HG02885 (cell line): Measurements from ENCODE around the gene BOC.

Experiments used
- ATAC-seq: cut with Tn5 transposase; IDR thresholded peaks from one replicate; pipeline ENCODE4 v1.9.1; 2021; ENCODE audit warnings: mild to moderate bottlenecking; ENCODE audit not compliant: unreplicated experiment, poor library complexity

BOC gene

GRCh38 chr3:113266738-113267137, 55.4 kb downstream of the BOC start:
- no peak for ATAC-seq

GRCh38 chr3:113268311-113268710, 57.0 kb downstream of the BOC start:
- no peak for ATAC-seq

GRCh38 chr3:113268942-113269341, 57.6 kb downstream of the BOC start:
- ATAC-seq: no peak

GRCh38 chr3:113269661-113270060, 58.3 kb downstream of the BOC start:
- ATAC-seq: no peak

- no peak for ATAC-seq
Observed at GRCh38 chr3:113270068-113270467, 58.7 kb downstream of the BOC start.

- no peak for ATAC-seq
Observed at GRCh38 chr3:113270786-113271185, 59.4 kb downstream of the BOC start.

- no peak for ATAC-seq
Observed at GRCh38 chr3:113271189-113271588, 59.8 kb downstream of the BOC start.

GRCh38 chr3:113271594-113272384, 60.4 kb downstream of the BOC start:
- ATAC-seq: no peak

GRCh38 chr3:113272385-113272779, 61.0 kb downstream of the BOC start:
- ATAC-seq: no peak

GRCh38 chr3:113273011-113273410, 61.7 kb downstream of the BOC start:
- ATAC-seq: no peak

- no peak for ATAC-seq
Observed at GRCh38 chr3:113273604-113274378, 62.4 kb downstream of the BOC start.

- ATAC-seq: no peak
Observed at GRCh38 chr3:113274425-113275257, 63.3 kb downstream of the BOC start.

- no peak for ATAC-seq
Observed at GRCh38 chr3:113275258-113275556, 63.9 kb downstream of the BOC start.

- ATAC-seq: no peak
Observed at GRCh38 chr3:113275583-113275928, 64.2 kb downstream of the BOC start.

GRCh38 chr3:113275929-113276750, 64.8 kb downstream of the BOC start:
- ATAC-seq: peak; percentile 65

GRCh38 chr3:113276751-113277080, 65.4 kb downstream of the BOC start:
- ATAC-seq: no peak

GRCh38 chr3:113277414-113277813, 66.1 kb downstream of the BOC start:
- peak; percentile 49 for ATAC-seq

GRCh38 chr3:113277941-113278598, 66.7 kb downstream of the BOC start:
- no peak for ATAC-seq

GRCh38 chr3:113278599-113278955, 67.2 kb downstream of the BOC start:
- ATAC-seq: no peak

- no peak for ATAC-seq
Observed at GRCh38 chr3:113279686-113280085, 68.3 kb downstream of the BOC start.
